ENCODE results near the gene MSH2. TPM values are rescaled to one million over a fixed set of nuclear protein-coding genes. Genes with fewer than 3 reads are reported as not detected.
"Not testable (repeated sequence)": the region's sequence is repeated elsewhere in the genome, so short reads cannot be mapped to it uniquely, and the experiment has no call there.

Gene MSH2
- total RNA-seq, 1 experiment from 2014 or later = 29.9 TPM

DNA sequence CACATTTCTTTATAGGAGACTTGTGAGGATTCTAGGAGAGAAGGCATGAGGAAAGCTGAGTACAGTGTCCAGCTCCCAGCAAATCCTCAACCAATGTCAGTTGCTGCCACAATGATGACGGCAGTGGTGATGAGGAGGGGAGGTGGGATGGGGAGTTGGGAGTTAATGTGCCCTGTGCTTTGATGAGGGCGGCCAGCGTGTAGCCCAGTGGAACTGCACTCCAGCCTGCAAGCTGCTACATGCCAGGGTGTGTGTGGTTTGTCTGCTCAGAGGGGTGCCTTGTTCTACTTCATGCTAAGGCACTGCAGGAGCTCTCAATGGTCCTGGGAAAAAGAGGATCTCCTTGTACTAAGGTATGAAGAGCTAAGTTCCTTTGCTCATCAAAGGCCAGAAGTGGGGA, 96.1 kb downstream of the MSH2 start:
- in situ Hi-C loops (cut with HindIII; ENCODE audit: low pct_unique_long_range_greater_than_20kb, low sequenced_read_pairs) = no loop called here
- no peak for DNase-seq (ENCODE audit: low read depth)

- no peak for DNase-seq (ENCODE audit: low read depth)
- in situ Hi-C loops (cut with HindIII; ENCODE audit: low pct_unique_long_range_greater_than_20kb, low sequenced_read_pairs) = no loop called here
Observed at GRCh38 chr2:47499621-47500309, 96.8 kb downstream of the MSH2 start.

GRCh38 chr2:47501374-47502200, 98.6 kb downstream of the MSH2 start:
- no peak for DNase-seq (ENCODE audit: low read depth)
- in situ Hi-C loops (cut with HindIII; ENCODE audit: low pct_unique_long_range_greater_than_20kb, low sequenced_read_pairs) = no loop called here

- DNase-seq (ENCODE audit: low read depth); in situ Hi-C loops (cut with HindIII; ENCODE audit: low pct_unique_long_range_greater_than_20kb, low sequenced_read_pairs): not testable (repeated sequence)
Observed at GRCh38 chr2:47502498-47502897, 99.5 kb downstream of the MSH2 start.

- no peak for DNase-seq (ENCODE audit: low read depth)
- in situ Hi-C loops (cut with HindIII; ENCODE audit: low pct_unique_long_range_greater_than_20kb, low sequenced_read_pairs) = no loop called here
Observed at GRCh38 chr2:47503481-47504070, 100.6 kb downstream of the MSH2 start.

- no peak for DNase-seq (ENCODE audit: low read depth)
- in situ Hi-C loops (cut with HindIII; ENCODE audit: low pct_unique_long_range_greater_than_20kb, low sequenced_read_pairs) = no loop called here
Observed at GRCh38 chr2:47504174-47504810, 101.3 kb downstream of the MSH2 start.

DNA sequence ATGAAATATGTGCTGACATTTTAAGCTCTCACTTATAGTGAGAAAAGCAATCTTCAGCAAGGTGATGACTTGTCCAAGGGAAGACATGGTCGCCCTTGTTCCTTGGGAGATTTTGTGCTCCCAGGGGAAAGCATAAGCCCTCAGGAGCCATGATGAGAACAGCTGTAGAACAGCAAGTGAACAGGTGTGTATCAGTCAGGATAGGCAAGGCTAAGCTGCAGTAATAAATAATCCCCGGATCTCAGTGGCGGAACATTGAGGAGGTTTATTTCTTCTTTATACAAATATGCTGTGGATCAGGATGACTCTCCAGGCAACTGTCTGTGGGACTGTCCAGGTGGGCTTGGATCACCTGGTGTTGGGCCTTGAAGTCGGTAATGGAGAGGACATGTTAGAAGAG, 103.1 kb downstream of the MSH2 start:
- in situ Hi-C loops (cut with HindIII; ENCODE audit: low pct_unique_long_range_greater_than_20kb, low sequenced_read_pairs) = no loop called here

DNA sequence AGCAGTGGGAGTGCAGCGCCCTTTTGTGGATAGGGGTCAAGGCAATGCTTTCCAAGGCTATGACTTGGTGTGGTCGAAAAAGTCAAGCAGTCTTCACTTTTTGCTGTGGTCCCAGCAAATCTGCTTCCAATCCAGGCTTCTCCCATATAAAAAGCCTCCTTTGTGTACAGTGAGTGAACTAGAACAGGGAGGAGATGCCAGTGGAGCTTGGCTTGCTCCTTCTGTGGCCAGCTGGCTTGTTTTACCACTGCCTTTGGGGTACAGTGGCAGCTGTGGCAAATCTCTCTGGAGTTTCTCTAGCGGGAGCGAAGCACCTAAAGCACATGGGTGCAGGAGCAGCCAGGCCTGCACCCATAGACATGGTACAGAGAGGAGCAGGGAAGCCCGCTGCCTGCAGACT, 103.5 kb downstream of the MSH2 start:
- no peak for DNase-seq (ENCODE audit: low read depth)
- in situ Hi-C loops (cut with HindIII; ENCODE audit: low pct_unique_long_range_greater_than_20kb, low sequenced_read_pairs) = no loop called here

More for the DNA sequence above, 103.1 kb downstream of the MSH2 start:
- no peak for DNase-seq (ENCODE audit: low read depth)

DNA sequence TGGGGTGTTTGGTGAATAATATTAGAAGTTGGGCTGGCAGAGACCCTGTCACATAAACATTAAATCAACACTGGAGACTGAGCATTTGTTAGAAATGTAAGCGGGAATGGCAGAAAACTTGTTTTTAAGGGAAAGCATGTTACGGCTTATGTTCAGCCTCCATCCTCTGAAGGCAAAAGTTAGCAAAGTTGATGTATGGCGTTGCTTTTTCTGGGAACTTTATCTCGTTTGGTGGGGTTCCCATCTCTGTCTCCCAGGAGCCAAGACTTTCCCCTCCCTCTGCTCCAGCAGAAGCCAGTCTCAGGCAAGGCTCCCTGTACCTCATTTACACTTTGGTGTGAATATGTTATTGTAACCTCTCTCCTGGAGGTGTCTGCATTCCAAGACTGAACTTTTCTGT, 105.1 kb downstream of the MSH2 start:
- DNase-seq (ENCODE audit: low read depth) = no peak
- in situ Hi-C loops (cut with HindIII; ENCODE audit: low pct_unique_long_range_greater_than_20kb, low sequenced_read_pairs) = no loop called here

DNA sequence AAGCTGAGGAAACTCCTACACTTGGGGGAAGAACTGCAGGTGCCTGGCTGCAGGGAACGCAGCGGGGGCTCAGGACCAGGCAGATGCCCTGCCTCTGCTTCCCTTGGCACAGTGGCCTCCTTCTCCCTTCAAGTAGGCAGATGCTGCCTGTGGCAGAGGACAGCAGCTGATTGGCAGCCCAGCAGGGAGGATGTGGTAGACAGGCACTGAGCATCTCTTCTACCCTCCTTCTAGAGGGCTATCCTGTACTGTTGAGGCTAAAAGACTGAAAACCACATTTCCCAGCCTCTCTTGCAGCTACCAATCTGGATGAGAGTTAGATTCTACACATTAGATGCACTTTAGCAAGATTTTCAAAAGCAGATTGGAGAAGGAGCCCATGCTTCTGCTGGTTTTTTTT, 105.7 kb downstream of the MSH2 start:
- no peak for DNase-seq (ENCODE audit: low read depth)
- in situ Hi-C loops (cut with HindIII; ENCODE audit: low pct_unique_long_range_greater_than_20kb, low sequenced_read_pairs) = no loop called here

GRCh38 chr2:47509250-47509649, 106.3 kb downstream of the MSH2 start:
- DNase-seq (ENCODE audit: low read depth) = no peak
- in situ Hi-C loops (cut with HindIII; ENCODE audit: low pct_unique_long_range_greater_than_20kb, low sequenced_read_pairs) = no loop called here

DNA sequence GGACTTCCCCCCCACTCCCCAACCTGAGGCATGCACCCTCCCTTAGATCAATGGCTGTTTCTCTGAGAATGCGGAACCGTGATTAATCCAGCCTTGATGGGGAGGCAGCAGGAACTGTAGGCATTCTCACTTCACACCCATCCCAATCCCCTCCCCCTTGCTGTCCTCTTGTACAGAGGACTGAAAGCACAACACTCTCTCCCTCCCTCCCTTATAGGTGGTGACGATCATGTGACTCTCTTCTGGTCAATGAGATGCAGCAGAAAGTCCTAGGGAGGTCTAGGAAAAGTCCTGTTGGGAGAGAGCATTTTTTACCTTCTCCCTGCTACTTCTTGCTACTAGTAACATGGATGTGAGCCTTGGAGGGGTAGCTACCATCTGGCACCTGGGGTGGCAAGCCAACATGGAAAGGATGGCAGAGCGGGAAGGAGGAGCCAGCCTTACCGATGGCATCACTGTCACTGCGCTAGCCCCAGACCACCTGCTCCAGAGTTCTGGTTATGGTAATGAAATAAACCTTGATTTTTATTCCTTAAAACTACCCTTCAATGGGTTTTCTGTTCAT, 106.9 kb downstream of the MSH2 start:
- DNase-seq (ENCODE audit: low read depth) = no peak
- in situ Hi-C loops (cut with HindIII; ENCODE audit: low pct_unique_long_range_greater_than_20kb, low sequenced_read_pairs) = no loop called here

DNA sequence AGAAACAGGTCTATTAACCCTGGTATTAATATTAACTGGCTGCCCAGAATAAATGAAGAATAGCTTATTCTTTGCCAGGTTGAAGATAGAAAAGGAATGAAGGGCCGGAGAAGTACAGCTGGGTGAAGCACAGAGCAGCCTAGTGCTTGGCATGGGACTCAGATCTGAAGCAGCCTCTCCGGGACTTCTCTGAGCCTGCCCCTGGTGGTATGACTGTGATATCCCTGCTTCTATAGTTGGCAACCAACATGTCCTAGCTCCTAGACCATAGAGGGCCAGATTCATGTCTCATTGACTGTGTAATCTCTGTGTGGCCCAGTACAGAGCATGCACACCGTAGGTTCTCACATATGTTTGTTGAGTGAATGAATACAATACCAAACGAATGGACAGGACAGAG, 107.8 kb downstream of the MSH2 start:
- DNase-seq (ENCODE audit: low read depth) = no peak
- in situ Hi-C loops (cut with HindIII; ENCODE audit: low pct_unique_long_range_greater_than_20kb, low sequenced_read_pairs) = no loop called here

GRCh38 chr2:47512581-47513083, 109.7 kb downstream of the MSH2 start:
- in situ Hi-C loops (cut with HindIII; ENCODE audit: low pct_unique_long_range_greater_than_20kb, low sequenced_read_pairs) = no loop called here
- DNase-seq (ENCODE audit: low read depth) = no peak

DNA sequence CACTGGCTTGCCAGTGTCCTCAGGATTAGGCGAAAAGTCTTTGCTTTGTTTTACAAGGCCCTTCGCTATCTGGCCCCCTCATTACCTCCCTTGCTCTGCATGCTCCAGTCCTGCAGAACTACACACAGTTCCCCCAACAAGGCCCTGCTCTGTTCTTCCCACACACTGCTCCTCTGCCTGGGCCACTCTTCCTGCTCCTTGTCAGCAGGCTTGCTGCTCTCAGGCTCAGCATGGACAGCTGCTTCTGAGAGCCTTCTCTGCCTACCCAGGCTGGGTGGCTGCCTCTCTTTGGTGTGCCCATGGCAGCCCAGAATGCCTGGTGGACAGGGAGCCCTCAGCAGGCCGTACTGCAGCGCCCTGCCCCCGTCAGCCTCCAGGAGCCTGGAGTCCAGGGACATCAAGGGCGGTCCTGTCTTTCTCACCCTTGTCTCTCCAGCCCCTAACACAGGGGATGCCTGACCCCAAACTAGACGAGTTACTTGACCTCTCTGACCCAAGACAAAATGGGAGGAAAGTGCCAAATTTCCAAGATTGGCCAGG, 111.1 kb downstream of the MSH2 start:
- DNase-seq (ENCODE audit: low read depth) = no peak
- in situ Hi-C loops (cut with HindIII; ENCODE audit: low pct_unique_long_range_greater_than_20kb, low sequenced_read_pairs) = no loop called here

- in situ Hi-C loops (cut with HindIII; ENCODE audit: low pct_unique_long_range_greater_than_20kb, low sequenced_read_pairs) = no loop called here
- DNase-seq (ENCODE audit: low read depth) = no peak
Observed at GRCh38 chr2:47516360-47517104, 113.6 kb downstream of the MSH2 start.

GRCh38 chr2:47518497-47519146, 115.7 kb downstream of the MSH2 start:
- DNase-seq (ENCODE audit: low read depth) = no peak
- in situ Hi-C loops (cut with HindIII; ENCODE audit: low pct_unique_long_range_greater_than_20kb, low sequenced_read_pairs) = no loop called here
